Transverse colon (tissue), 3 donors: Measurements from ENCODE around the gene DNAJB1.

Experiments
- POLR2A ChIP-seq: fragments of 450-650 bp; IDR thresholded peaks from one replicate; pipeline ENCODE4 v1.6.1; 2016; ENCODE audit warnings: antibody characterized with exemption, mild to moderate bottlenecking, moderate library complexity
- TF ChIP-seq, protein P1 (sequence below), 5 experiments: fragments of 200-600 bp in 3 of 5; fragments of 450-650 bp in 2 of 5; sonication (generic) in 3 of 5; IDR thresholded peaks; 1 replicate in 2 of 5; 2 replicates in 3 of 5; pipeline ENCODE4 v1.5.1; 2016 to 2017; ENCODE audit warnings: antibody characterized with exemption in 5 of 5, inconsistent platforms in 3 of 5, mild to moderate bottlenecking in 2 of 5, moderate library complexity in 1 of 5

DNA sequence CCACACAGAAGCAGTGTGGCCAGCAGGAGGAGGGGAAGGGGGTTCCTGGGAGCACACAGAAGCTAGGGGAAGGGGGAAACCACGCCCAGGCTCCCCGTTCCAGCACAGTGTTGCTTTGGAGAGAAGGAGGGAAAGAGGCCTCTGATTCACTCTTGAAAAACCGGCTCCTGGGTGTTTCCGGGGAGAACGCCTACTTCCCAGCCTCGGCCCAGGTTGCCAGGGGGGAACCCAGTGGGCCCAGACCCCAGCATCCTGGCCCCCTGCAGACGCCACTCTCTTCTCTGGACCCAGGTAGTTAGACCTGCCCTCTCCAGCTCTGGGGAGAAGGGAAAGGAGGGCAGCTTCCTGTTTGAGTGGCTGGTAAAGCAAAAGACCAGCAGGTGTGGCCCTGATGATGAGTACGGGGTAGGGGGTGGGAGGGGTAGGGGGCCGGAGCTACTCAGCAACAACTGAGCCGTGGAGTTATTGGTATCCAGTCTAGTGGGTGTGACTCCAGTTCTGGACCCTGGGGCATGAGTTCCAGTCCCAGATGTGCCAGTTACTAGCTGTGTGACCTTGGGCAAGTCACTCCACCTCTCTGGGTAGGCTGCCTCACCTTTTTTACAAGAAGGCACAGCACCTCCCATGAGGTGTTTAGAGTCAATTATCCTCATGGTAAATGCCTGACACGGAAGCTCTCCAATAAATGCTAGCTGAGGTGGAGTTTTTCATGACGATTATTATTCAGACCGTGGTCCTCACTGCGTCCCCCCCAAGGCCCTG lies 23.1 kb downstream of the DNAJB1 start:
- TF ChIP-seq, protein P1, sequence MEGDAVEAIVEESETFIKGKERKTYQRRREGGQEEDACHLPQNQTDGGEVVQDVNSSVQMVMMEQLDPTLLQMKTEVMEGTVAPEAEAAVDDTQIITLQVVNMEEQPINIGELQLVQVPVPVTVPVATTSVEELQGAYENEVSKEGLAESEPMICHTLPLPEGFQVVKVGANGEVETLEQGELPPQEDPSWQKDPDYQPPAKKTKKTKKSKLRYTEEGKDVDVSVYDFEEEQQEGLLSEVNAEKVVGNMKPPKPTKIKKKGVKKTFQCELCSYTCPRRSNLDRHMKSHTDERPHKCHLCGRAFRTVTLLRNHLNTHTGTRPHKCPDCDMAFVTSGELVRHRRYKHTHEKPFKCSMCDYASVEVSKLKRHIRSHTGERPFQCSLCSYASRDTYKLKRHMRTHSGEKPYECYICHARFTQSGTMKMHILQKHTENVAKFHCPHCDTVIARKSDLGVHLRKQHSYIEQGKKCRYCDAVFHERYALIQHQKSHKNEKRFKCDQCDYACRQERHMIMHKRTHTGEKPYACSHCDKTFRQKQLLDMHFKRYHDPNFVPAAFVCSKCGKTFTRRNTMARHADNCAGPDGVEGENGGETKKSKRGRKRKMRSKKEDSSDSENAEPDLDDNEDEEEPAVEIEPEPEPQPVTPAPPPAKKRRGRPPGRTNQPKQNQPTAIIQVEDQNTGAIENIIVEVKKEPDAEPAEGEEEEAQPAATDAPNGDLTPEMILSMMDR (IDR thresholded peaks at IDR 0.05): no peak
- TF ChIP-seq POLR2A: no peak
